DMS53 treated with DMSO at 0.1 percent for 48 hours (cell line): Measurements from ENCODE around the gene PDLIM5.
"Not testable (repeated sequence)": the region's sequence is repeated elsewhere in the genome, so short reads cannot be mapped to it uniquely, and the experiment has no call there.

ENCODE experiments used
- DNase-seq: peaks from one replicate; lab custom pipeline; 2025; ENCODE audit not compliant: unreplicated experiment; lab: John Stamatoyannopoulos, UW

Gene PDLIM5

DNA sequence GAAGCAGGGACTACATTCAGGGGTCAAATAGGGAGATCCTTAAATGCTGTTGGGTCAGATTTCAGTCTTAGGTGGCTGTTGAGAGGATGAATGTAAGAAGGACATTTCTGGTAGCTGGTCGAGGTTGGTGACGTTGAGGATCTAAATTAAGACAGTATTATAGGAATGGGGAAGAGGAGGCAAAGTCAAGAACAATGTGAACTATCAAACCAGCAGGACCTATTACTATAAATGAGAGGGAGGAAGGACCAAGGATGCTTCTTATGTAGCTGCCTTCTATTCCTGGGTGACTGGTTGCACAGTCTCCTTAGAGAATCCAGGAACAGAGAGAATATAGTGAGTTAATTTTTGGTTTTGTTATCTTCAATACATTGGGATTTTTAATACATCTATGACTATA is 187.6 kb downstream of the PDLIM5 start:
- no peak for DNase-seq

DNA sequence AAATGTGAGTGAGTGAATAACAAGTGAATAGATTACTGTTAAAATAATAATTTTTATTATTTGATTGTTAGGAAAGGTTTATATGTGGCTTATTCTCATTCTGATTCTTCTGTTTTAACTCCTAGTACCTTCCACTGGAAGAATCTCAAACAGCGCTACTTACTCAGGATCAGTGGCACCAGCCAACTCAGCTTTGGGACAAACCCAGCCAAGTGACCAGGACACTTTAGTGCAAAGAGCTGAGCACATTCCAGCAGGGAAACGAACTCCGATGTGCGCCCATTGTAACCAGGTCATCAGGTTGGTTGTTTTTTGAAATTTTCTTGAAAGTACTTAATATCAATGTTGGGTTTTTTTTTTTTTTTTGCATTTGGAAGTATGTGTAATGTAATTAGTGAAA is 188.4 kb downstream of the PDLIM5 start:
- DNase-seq: no peak

DNA sequence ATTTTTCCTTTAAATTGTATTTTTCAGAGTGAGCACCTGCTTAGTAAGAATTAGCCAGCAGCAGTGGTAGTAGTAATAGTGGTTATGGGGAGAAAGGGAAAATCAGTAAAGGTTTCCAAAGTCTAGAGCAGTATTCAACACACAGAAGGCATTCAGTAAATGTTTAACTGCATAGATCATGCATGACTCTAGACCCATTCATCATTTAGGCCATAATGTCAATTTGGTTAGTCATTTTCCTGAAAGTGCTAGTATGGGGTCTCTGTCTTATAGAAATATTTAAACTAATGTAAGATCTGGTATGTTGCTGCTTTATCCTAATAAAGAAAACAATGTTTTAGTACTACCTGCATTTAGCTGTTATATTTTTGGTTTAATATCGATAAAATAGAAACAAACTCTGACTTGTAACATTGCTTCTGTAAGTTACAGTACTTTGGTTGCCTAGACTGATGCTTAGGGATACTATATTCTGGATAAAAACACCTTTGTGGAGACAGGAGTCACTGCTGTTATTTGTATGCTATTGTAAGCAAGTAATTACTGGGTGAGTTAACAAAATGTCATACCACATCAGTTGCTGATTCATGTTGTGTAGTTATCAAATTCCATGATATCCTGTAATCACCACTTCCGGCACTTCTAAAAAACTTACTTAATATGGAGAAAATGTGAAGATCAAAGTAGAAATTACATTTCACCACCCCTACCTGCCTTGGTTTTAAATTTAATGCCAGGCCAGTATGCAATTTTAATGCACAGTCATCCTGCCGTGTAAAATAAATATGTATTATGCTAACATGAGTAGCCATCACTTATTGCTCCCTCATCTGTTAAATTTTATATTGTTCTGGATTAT is 190.2 kb downstream of the PDLIM5 start:
- DNase-seq: no peak

DNA sequence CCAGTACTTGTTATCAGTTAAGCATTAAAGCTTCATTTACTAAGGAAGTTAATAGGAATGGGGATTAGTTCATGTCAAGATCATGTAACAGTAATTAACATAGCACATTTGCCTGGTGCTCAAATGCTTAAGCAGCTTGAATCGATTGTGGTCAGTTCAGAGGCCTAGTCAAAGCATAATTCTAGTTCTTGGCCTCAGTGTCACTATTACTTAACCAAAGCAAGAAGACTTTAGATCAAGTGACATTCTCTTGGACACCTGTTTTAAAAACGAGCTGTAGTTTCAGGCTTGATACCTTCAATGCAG is 190.8 kb downstream of the PDLIM5 start:
- DNase-seq: no peak

DNA sequence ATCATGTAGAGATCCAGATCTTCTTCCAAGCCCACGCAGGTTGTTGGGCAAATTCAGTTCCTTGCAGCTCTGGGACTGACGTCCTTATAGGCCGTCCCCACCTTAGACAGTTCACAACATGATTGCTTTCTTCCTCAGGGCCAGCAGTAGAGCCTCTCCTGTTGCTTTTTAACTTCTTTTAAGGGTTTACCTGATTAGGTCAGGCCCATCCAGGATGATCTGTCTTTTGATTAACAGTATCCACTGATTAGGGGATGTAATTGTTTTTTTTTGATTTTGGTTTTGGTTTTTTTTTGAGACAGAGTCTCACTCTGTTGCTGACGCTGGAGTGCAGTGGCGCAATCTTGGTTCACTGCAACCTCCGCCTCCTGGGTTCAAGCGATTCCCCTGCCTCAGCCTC is 197.0 kb downstream of the PDLIM5 start:
- DNase-seq: no peak

DNA sequence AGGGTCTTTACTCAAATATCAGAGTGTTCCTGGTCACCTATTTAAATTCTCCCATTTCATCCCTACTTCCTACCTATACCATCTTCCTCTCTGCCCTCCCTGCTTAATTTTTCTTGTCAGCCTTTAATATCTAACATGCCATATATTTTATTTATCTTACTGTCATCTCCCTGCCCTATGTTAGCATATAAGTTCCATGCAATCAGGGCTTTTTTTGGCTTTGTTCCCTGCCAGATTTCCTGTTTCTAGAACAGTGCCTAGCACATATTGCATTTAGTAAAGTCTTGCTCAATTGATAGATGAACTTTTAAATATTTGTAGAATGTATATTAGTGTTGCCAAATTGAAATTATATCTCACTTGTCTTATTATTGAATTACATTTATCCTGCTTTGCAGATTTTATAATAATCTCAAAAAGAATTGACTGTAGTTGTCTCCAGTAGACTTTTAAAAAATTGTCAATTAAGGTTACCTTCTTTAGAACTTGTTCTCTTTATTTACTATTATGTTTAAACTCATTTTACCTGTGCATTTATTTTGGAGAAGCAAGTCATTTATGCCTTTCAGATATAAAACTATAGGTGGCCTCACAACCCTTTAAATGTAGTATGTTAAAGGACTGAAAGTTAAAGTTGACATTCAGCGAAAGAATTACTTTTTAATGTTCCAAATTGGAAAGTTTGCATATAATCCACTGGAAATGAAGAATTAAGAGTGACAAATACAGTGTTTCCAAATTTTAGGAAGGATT is 197.8 kb downstream of the PDLIM5 start:
- no peak for DNase-seq

DNA sequence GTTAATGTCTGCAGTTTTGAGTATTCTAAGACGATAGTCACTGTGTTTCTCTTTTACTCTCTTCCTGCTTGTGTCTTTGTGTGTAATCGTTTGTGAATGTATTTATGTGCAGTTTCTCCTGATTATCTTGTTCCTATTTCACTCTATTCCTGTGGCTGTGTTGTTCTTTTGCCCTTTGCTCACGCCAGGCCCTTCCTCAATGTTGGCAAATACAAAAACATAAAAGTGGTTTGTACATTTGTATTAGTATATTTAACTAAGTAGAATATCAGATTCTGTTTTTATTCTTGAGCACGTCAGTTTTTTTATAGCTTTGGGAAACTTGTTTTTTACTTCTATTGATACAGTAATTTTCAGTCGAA is 198.4 kb downstream of the PDLIM5 start:
- no peak for DNase-seq

DNA sequence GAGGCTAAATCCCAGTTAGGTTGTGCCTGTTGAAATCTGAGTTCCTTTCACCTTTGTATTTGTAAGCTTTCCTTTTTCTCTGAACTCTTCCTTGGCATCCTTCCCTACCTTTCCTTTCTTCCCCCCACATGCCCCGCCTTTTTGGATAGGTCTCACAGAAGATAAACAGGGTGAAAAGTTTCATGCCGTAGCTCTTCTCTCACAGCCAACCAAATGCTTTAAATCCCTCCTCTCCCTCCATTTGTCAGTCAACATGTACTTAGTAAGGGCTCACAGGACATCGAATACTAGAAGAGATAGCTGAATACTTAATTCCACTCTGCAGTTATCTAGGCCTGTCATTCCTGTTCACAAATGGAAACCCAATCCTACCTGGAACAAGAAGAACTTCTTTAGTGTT is 198.9 kb downstream of the PDLIM5 start:
- DNase-seq: no peak

DNA sequence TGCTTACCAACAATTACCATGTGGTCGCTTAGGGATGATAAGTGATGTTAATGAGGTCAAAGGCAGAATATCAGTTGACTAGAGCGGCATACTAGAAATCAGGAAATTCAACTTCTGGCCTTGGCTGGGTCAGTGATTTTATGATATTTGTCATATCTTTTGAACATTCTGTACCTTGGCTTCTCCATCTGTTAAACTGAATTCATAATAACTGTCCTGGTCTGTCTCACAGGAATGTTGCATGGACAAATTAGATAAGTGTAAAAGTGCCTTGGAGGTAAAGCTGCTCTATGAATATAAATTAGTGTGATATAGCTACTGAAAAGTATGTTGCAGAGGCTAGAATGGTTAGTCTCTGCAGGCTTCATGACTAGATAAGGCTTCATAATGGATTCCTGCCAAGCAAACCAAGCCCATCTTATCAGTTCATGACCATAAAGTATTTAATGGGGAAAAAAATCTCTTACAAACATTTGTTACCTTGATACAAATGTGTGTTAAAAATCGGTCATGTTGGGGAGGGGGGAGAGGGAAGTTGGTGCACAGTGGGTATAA is 201.4 kb downstream of the PDLIM5 start:
- no peak for DNase-seq

DNA sequence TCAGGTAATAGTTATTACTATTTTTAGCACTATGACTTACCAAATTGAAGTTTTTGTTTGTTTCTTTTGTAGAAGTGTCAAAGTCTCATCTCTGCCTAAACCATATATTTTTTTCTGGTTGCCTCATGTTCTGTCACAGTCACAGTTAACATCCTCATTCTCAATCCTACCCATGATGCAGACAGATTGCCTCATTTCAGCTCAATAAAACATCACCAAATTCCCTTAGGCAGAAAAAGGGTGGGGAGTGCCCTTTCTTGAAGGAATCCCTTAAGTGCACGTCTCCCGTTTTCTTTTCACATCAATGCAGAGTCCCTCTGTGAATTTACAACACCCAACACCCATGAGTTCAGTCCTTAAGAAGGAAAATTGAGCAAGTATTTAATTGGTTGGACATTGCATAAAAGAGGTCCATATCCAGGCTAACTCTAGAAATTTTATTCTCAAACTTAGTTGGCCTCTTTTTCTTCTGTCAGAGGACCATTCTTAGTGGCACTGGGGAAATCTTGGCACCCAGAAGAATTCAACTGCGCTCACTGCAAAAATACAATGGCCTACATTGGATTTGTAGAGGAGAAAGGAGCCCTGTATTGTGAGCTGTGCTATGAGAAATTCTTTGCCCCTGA is 202.4 kb downstream of the PDLIM5 start:
- DNase-seq: no peak

DNA sequence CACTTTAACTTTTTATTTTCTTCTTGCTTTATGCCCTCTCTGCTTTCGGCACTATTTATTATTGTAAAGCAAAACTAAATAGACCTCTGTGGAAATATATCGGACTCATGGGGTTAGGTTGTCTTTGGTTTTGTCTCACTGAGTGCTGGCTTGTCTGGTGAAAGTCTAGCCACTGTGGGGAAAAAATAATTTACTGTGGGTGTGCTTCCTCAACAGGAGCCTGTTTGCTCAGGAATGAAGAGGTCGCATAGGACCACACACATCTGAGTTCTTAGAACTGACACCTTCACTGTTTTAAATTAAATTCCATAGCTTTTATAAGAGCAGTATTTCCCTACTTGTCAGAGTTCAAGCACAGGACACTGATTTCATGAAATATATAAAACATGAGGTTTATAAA is 203.0 kb downstream of the PDLIM5 start:
- no peak for DNase-seq

DNA sequence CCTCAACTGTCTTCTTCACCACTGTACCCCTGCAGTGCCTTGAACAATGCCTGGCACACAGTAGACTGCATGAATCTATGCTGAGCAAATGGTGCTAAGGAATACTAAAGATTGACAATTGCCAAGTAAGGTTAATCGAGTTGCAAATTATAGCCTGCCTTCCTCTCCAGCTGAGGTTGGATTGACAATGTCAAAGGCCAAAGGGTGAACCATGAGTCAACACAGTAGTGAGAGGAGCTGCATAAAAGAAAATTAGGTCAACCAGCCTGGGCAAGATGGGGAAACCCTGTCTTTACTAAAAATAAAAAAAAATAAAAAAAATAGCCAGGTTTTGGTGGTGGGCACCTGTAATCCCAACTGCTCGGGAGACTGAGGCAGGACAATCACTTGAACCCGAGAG is 208.9 kb downstream of the PDLIM5 start:
- no peak for DNase-seq

DNA sequence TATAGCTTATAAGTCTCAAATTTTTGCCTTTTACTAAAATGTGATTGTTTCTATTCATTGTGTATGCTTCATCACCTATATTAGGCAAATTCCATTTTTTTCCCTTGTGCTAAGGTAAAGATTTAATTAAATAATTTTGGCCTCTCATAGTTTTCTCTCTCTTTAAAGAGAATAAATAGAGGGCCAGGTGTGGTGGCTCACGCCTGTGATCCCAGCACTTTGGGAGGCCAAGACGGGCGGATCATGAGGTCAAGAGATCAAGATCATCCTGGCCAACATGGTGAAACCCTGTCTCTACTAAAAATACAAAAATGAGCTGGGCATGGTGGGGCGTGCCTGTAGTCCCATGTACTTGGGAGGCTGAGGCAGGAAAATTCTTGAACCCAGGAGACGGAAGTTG is 213.3 kb downstream of the PDLIM5 start:
- not testable (repeated sequence) for DNase-seq

DNA sequence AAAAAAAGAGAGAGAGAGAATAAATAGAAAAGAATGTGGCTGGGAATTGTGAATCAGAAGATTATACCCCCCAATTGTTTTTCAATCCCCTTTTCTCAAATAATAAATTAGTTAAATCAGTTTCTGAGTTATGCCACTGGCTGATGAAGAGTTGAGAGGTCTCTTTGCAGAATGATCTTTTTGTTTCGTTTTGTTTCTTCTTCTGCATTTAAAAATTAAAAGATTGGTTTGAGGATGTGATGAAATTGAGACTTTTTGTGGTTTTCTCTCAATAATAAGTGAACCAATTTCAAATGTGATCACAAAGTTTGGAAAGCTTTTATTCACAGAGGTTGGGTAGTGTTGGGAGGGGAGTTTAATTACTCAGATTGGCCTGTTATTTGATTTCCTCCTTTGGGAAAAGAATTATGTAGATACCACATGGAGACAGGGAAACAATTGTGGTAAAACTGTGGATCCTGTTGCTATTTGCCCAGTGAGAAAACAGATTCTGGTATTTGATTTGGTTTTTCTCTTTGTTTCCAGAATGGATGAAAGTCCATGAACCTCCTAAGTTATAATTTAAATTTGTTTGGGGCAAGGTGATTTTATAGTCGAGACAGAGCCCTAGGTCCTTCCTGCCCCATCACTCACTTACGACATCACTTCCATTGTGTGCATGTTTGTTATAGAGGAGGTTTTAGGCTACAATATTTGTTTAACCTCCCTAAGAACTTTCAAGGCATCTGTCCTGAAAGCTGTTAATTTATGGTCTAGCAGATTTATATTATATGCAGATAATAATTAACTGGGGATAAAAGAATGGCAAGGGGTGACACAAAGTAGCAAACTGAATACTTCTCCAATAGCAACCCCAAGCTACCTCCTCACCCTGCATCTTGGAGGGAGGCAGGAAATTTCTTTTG is 214.0 kb downstream of the PDLIM5 start:
- DNase-seq: no peak

DNA sequence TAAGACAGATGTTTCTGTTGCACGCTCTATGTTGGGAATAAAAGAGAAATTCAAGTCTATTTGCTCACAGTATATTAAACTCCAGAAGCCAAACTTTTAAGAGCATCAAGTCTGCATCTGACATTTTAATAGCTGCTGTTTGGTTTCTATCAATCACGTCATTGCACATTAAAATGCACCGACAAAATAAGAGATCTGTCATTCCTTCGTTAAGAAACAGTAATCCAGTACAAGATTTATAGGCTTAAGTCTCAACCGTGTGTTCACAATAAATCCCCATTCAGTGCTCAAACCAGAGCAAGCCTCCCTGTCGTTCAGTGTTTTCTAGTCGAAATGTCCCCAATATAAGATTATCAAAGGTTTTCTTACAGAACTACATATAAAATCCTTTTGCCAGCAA is 217.0 kb downstream of the PDLIM5 start:
- DNase-seq: no peak

DNA sequence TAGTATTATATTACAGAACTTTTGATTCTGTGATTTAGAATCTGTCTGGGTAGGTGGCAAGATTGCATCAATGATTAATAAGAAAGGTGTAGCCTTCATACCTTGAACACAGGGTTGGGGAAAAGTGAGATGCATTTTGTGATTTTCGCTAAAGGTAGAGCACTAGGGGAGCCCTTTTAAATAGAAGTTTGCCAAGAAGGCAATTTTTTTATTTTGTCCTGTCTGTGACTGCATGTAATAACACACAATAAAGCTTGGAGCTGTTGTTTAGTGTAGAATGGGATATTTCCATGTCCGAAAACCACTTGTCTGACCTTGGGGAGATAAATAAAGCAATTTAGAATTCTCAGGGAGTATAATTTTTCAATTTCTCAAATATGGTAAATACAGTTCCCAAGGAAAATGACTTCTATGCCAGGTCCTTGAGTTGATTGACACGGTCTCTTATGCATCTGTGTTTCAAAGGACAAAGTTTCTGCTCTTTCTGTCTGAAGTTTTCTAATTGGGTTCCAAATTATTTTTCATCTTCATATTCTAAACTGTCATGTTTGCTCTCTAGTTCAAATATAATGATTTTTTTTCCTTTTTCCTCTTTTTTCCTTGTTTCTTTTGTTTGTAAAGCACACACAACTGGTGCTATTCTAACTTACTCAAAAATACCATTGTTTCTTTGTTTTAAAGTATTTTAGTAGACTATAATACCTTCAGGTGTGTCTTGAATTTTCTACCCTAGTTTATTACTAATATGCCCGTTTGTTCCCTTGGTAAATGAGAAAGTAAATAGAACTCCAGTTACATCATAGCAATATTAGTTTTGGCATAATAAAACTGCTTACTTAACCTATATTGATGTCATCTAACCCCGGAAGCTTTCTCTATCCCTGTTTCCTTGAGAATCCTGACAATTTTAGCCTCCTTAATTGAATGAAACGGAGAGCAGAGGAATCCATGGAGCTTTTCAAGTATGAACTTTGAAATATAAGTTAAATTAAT is 218.2 kb downstream of the PDLIM5 start:
- DNase-seq: peak; percentile 33

DNA sequence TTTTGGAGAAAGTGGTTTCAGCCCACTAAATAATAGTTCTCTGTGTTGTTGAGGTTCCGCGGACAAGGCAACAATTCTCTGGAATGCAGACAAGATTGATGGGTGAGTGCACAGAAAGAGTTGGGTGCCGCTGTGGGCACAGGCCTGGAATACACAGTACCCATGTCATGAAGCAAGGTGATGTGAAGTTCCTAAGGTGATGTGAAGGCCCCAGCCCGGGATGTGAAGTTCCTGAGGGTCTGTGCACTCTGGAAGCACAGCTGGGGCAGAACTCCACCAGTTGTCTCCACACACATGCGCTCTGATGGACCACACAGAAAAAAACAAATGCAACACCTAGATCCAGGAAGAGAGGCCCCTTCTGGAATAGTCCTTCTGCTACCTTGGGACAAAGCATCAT is 219.4 kb downstream of the PDLIM5 start:
- DNase-seq: no peak

DNA sequence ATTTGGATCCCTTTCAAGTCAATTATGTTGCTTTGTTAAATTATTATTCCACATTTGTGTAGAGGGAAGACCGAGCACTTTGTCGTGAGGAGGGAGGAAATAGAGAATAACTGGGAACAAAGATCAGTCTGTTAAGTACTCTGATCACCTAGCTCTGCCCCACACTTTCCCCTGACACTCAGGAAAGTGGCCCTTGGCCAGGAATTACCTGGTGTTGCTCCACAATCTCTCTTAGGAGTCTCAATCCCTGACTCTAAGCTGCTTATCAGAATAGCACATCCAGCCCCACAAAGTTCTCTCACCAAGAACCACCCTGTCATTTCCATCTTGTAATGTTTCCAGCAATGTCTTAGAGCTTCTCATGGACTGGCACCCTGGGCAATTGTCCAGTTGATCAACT is 222.2 kb downstream of the PDLIM5 start:
- DNase-seq: no peak

DNA sequence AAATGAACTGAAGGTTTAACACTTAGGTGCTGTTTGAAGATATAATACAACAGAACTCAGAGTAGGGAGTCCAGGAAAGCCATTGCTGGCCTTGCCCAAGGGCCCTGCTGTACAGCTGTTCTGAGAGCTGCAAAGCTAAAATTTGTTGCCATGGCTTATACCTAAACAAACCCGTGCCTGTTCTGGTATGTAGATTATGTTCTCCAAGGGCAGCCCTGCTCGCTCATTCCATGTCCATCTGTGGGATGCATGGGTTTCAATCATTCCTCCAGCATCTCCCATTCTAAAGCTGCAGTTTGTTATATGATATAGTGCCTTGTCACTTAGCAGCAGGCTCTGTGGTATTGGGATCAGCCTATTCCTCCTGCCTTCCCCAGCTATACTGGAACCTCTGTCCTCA is 225.2 kb downstream of the PDLIM5 start:
- no peak for DNase-seq

DNA sequence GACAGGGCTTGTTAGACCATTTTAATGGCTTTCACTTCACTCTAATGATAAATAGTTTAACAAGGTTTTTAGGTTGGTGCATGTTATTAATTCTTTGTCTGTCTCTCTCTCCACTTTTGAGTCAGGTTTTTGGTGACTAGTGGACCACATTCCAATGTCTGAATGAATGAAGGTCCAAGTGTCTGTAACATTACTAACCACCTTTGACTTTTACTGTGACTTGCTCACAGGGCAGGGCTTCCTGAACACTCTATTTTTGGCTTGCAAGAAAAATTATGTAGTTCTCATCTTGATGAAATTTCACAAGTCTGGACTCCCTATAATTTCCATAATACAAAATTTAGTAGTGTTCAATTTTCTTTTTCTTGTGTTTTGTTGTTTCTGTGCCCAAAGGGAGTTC is 227.2 kb downstream of the PDLIM5 start:
- no peak for DNase-seq
